Stimulated activated CD8-positive, alpha-beta memory T cell treated with anti-CD3 and anti-CD28 coated beads, Interleukin-4, amount 100 ng/mL, for 24 hours (primary cell): ENCODE data around the gene SCYL2.
"Not testable (repeated sequence)": the region's sequence is repeated elsewhere in the genome, so short reads cannot be mapped to it uniquely, and the experiment has no call there.

Experiments
- DNase-seq: peaks from one replicate; pipeline ENCODE4 v3.0.0-alpha.2; 2020; ENCODE audit warnings: low read depth

The SCYL2 gene

DNA sequence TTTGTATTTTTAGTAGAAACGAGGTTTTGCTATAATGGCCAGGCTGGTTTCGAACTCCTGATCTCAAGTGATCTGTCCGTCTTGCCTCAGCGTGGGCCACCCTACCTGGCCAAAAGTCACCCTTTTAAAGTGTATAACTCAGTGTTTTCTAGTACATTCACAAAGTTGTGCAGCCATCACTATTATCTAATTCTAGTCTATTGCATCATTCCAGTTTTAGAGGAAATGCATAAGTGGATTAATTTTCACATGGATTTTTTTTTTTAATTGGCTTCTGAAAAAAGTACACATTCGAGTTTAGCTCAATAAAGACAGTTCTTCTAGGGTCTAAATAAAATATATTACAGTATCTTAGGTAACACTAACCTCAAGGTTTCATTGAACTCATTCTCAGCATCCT lies 3.8 kb upstream of the SCYL2 start:
- DNase-seq = no peak

DNA sequence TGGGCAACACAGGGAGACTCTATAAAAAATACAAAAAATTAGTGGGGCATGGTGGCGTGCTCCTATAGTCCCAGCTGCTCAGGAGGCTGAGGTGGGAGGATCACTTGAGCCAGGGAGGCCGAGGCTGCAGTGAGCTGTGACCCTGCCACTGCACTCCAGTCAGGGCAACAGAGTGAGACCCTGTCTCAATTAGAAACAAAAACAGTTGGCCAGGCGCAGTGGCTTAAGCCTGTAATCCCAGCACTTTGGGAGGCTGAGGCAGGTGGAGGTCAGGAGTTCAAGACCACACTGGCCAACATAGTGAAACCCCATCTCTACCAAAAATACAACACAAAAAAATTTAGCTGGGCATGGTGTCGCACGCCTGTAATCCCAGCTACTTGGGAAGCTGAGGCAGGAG lies 1.9 kb upstream of the SCYL2 start:
- not testable (repeated sequence) for DNase-seq

DNA sequence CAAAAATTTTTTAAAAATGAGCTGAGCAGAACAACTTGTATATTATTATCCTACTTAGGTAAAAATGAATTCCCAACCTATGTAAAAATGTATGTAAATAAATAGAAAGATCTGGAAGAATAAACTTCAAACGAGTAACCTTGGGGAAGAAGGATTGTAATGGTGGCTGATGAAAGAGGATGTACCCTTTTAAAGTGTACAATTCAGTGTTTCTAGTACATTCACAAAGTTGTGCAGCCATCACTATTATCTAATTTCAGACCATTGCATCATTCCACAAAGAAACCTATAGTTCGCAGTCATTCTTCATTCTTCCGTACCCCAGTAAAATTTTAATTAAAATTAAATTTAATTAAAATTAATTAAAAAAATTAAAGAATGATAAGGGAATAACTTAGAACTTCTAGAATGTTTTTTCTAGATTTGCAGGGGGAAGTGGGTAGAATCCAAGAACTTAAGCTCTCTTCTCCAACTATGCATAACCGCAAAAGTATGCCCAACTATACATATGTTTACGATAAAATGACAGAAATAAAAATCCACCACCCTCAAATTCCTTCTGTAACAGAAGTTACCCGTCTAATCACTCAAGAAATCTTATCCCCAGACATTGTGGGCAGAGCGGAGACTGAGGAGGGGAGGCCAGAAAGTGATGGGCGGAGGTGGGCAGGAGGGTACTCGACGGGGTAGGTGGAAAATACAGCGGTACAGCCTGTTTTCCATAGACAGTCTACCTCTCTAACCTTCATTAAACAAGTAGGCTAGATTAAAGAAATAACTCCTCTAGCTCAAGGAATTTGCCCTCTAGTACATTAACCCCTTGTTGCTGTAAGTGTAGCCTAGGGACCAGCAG lies 1.0 kb upstream of the SCYL2 start:
- no peak for DNase-seq

GRCh38 chr12:100266585-100266834 lies 467 bp upstream of the SCYL2 start:
- peak; percentile 93 for DNase-seq

DNA sequence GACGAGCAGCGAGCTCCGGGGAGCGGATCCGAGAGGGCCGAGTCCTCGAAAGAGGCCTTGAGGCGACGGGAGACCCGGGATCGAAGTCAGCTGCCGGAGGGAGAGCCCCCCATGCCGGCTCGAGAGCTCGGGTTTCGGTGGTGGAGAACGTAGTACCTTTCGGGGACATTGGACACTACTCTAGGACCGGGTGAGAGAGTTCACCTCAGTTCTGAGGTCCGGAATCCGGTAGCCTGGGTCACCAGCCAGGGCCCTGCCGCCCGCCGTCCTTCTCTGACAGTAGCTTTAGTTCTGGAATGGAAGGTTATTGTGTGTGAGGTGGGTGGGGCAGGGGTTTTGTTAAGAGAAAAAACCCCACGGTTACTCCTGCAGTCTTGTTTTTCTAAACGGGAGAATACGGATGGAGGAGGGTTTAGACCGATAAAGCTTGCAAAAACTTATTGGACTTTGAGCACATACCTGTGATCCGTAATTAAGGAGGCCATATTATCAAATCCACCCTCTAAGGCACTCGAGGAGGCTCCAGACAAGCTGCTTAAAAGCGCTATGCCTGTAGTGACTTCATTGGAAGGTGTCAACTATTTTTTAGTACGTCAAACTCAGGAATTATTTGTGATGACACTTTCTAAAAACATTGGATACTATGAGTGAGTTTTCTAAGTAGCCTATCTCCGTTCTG lies 765 bp downstream of the SCYL2 start:
- DNase-seq = peak; percentile 8

DNA sequence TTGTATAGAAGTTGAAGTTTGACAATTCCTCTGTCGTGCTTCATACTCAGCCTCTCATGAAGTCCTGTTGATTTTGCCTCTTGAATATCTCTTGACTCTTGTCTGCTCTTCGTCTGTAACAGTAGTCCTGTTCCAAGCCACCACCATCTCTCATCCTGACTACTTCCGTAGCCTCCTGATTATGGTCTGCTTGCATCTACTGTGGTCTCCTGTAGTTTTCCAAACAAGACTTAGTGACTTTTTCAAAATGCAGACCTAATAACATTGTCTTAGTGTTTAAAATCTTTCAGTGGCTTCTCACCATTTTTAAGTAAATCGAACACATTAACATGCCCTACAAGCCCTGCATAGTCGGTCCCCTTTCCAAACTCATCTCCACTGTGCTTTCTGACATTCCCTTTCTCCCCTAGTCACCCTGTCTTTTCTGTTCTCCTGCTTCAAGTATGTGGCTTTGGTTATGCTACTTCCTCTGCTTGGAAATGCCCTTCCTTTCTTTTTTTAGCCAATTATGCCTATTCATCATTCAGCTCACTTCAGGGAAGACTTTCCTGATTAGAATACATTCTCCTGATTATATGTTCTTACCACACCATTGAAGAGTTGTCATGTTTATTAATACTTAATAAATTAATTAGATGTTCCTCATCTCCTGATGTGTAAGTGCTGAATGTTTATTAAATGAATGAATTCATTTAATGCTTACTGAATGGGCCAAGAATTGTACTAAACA lies 2.0 kb downstream of the SCYL2 start:
- DNase-seq = no peak

DNA sequence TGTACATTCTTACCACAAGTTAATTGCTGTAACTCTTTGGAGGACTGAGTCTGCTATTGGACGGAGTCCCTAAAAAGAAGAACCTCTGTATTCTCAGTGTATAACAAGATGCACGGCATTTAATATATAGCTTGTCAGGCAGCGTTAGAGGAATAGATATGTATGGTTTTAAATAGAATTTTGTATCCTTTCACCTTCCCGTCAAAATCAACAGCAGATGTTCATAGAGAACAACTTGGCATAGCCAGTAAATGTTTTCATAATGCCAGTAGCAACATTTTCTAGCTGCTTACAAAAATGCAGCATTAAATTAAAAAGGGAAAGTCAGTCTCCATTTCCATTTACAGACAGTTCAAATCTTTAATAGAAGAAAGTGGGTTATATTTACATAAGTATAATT lies 6.8 kb downstream of the SCYL2 start:
- DNase-seq = no peak

- DNase-seq = no peak
Measured at GRCh38 chr12:100274291-100274690, 7.3 kb downstream of the SCYL2 start.

GRCh38 chr12:100279159-100279558 lies 12.2 kb downstream of the SCYL2 start:
- no peak for DNase-seq

DNA sequence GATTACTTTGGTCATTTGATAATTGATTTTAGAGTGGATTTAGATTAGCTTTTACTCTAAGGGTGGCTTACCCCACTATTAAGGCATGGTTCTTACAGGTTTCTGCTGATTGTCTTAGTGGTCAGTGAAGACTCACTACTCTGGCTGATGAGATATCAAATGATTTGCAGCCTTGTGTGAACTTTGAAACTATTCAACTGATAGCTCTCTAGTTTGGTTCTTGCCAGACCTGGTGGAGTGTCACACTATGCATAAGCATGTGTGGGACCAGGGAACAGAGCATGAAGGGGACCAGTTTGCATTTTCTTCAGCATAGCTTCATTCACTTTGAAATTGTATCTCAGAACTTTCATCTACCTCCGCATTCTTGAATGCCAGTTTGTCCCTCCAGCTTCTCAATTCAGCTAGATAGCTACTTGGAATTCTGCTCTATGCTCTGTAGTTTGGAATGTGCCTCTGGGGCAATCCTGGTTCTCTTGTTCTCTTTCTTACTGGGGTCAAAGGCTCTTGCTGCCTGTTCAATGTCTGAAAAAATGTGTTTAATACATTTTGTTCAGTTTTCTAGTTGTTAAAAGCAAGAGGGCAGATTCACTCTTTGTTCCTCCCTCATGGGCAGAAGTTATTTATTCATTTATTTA lies 12.7 kb downstream of the SCYL2 start:
- no peak for DNase-seq

DNA sequence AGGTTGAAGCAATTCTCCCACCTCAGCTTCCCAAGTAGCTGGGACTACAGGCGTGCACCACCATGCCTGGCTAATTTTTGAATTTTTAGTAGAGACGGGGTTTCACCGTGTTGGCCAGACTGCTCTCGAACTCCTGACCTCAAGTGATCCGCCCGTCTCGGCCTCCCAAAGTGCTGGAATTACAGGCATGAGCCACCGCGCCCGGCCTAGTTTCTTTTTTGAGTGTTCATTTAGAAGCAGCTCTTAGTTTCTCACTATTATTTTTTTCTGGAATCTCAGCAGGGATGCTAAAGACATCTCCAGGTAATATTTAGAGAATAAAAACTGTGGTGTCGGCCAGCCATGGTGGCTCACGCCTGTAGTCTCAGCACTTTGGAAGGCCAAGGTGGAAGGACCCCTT lies 17.6 kb downstream of the SCYL2 start:
- DNase-seq = not testable (repeated sequence)

GRCh38 chr12:100289038-100289437 lies 22.1 kb downstream of the SCYL2 start:
- no peak for DNase-seq

GRCh38 chr12:100290016-100290415 lies 23.0 kb downstream of the SCYL2 start:
- DNase-seq = no peak

GRCh38 chr12:100293017-100293416 lies 26.0 kb downstream of the SCYL2 start:
- DNase-seq = no peak

DNA sequence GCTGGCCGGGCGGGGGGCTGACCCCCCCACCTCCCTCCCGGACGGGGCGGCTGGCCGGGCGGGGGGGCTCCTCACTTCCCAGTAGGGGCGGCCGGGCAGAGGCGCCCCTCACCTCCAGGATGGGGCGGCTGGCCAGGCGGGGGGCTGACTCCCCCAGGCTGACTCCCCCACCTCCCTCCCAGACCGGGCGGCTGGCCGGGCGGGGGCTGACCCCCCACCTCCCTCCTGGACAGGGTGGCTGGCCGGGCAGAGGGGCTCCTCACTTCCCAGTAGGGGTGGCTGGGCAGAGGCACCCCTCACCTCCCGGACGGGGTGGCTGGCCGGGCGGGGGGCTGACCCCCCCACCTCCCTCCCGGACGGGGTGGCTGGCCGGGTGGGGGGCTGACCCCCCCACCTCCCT lies 27.4 kb downstream of the SCYL2 start:
- not testable (repeated sequence) for DNase-seq

DNA sequence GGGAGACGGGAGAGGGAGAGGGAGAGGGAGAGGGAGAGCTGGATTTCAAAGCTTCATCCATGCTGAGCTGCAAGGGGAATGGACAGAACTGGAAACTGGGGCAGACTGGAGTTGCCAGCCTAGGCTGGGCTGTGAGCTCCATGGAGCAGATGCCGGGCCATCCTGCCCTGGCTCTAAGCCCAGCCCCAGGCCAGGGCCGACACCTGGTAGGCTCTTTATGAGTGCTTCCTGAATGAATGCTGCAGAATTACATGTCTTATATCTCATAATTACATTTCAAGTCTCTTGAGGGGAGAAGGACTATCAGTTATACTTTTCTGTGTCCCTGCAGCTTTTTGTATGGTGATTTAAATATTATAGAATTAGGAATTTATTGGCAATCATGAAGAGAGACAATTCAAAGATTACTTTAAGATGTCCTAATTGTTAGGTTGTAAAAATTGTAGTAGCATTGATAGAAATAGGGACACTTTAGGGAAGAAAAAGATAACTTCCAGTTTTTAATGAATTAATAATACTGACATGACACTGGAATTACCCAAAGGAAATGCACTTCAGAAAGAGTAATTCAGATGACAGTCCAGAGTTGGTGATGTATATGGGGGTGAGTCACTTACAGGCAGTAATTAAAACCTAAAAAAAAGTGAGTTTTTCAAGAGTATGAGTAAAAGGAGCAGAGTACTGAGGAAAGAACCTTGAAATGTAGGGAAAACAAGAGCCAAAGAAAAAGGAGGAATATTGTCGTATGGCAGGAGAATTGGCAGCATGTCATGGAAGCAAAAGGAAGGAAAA lies 29.0 kb downstream of the SCYL2 start:
- DNase-seq = no peak

- no peak for DNase-seq
Measured at GRCh38 chr12:100302081-100302480, 35.1 kb downstream of the SCYL2 start.

- no peak for DNase-seq
Measured at GRCh38 chr12:100303831-100304230, 36.9 kb downstream of the SCYL2 start.

DNA sequence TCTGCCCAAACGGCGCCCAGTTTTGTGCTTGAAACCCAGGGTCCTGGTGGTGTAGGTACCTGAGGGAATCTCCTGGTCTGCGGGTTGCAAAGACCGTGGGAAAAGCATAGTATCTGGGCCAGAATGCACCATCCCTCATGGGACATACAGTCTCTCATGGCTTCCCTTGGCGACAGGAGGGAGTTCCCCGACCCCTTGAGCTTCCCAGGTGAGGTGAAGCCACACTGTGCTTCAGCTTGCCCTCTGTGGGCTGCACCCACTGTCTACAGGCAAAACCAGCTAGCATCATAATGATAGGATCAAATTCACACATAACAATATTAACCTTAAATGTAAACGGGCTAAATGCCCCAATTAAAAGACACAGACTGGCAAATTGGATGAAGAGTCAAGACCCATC lies 37.4 kb downstream of the SCYL2 start:
- not testable (repeated sequence) for DNase-seq

- not testable (repeated sequence) for DNase-seq
Measured at GRCh38 chr12:100308138-100308537, 41.2 kb downstream of the SCYL2 start.

DNA sequence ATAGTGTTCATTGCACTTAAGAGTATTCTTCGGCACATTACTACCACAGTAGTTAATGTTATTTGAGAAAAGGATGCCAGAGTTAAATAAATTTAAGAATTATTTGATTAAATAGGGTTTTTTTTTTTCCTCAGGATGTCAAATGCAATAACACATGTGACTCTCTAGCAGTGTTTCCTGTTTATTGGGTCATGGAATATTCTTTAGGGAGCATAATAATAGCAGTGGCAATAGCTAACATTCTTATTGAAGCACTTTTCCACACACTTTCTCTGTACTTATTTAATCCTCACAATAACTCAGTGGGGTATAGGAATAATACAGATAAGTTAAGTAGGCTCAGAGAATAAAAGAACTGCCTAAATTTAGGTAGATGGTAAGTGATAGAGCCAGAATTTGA lies 44.3 kb downstream of the SCYL2 start:
- no peak for DNase-seq

- no peak for DNase-seq
Measured at GRCh38 chr12:100317371-100317770, 50.4 kb downstream of the SCYL2 start.
